Testis (tissue), 2 donors: Measurements from ENCODE around the gene DSG3.

Experiments
- CTCF ChIP-seq, 3 experiments: fragments of 450-650 bp in 2 of 3; fragments of 200-600 bp in 1 of 3; sonication (generic) in 1 of 3; IDR thresholded peaks; one replicate each; pipeline ENCODE4 v1.5.1; 2016 to 2019; ENCODE audit warnings: antibody characterized with exemption in 3 of 3, mild to moderate bottlenecking in 2 of 3, moderate library complexity in 1 of 3
- POLR2A ChIP-seq: fragments of 450-650 bp; IDR thresholded peaks from one replicate; pipeline ENCODE4 v1.6.1; 2017; ENCODE audit warnings: antibody characterized with exemption, mild to moderate bottlenecking, moderate library complexity

GRCh38 chr18:31440787-31441186 is 6.8 kb upstream of the DSG3 start:
- TF ChIP-seq CTCF (IDR thresholded peaks at IDR 0.05) = no peak
- TF ChIP-seq POLR2A = no peak
